GM18873 (cell line): ENCODE results near the gene GTF2IRD1.
"Not testable (repeated sequence)": the region's sequence is repeated elsewhere in the genome, so short reads cannot be mapped to it uniquely, and the experiment has no call there.

Experiments used
- ATAC-seq: cut with Tn5 transposase; IDR thresholded peaks from one replicate; pipeline ENCODE4 v1.9.1; 2021; ENCODE audit warnings: mild to moderate bottlenecking, moderate library complexity, moderate number of reproducible peaks; ENCODE audit not compliant: unreplicated experiment, low FRiP score

Gene GTF2IRD1

DNA sequence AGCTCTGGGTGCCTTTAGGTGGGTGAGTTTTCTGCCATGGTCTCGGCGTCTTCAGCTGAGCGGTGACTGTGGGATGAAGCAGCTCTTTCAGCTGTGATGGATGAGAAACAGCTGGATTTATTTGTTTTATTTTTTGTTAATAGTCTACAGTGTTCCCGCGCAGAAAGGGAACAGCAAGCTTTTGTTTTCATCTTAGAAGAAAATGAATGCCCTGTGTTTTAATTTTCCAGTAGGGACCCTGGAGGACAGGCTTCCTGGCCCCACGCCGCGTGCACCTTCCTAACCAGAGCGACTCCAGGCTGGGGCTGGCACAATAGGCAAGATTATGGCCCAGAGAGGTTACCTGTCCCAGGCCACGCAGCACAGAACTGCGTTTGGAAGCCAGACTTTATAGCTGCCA is 57.6 kb downstream of the GTF2IRD1 start:
- no peak for ATAC-seq

DNA sequence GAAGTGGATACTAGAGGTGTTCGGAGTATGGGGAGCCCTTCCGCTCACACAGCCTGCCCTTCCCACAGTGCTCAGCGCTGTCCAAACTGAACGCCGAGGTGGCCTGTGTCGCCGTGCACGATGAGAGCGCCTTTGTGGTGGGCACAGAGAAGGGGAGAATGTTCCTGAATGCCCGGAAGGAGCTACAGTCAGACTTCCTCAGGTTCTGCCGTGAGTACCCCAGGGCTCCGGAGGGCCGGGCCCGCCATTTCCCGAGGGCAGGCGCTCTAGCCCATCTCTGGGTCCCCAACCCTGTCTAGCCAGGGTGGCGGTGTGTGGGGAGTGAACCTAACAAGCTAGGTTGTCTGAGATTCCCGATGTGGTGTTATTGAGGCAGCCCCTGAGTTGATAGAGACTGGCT is 59.1 kb downstream of the GTF2IRD1 start:
- no peak for ATAC-seq

DNA sequence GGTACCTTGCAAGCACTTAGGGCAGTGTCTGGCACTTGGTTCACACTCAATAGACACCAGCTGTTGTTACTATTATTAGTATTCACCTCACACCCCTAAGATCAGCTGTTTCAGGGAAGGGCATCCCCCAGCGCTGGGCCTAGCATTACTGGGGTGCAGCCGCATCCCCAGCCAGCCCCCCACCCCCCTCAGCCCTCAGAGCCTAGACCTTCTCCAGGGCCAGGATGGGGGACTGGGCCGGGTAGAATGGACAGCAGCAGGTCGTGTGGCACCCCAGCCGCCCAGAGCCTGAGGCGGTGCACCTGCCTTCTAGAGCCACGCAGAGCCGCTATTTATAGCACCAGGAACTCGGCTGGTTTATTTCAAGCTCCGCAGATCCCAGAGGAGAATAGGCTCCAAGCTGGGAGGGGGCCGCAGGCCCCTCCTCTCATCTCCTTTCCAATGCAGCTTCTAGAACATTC is 60.5 kb downstream of the GTF2IRD1 start:
- ATAC-seq, result no peak

DNA sequence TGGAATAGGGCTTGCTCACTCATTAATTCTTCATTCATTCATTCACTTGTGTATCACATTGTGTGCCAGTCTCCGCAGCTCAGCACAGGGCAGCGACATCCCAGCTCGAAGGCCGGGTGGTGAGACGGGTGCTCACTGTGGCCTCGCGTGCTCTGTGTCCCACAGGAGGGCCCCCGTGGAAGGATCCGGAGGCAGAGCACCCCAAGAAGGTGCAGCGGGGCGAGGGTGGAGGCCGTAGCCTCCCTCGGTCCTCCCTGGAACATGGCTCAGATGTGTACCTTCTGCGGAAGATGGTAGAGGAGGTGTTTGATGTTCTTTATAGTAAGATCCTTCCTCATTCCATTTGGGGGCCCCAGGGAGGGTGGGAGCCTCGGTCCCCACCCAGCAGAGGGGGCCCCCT is 61.6 kb downstream of the GTF2IRD1 start:
- no peak for ATAC-seq

DNA sequence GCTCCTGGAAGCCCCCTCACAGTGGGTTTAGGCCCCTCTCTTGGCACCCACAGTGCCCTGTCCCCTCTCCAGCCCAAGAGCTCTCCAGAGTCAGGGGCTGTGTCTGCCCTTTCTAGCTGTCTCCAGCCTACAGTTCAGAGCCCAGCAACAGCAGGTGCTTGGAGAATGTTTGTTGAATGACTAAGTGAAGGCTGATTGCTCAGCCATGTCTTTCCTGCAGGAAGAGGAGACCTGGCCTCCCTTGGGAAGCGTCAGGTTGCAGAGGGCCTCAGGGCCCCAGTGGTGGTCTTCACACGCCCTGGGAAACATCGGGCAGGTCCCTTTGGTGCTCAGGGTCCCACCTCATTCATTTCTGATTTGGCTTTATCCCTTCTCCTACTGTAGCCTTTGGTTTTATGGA is 62.5 kb downstream of the GTF2IRD1 start:
- ATAC-seq, result no peak

DNA sequence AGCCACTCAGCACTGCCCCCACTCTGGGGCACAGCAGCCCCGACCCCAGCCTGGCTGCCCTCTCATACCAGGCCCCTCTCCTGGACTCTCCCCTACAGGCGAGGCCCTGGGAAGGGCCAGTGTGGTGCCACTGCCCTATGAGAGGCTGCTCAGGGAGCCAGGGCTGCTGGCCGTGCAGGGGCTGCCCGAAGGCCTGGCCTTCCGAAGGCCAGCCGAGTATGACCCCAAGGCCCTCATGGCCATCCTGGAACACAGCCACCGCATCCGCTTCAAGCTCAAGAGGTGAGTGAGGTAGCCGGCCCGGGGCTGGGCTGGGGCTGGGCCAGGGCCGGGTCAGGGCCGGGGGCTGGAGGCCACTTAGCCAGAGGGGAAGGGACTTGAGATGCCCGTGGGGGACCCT is 64.3 kb downstream of the GTF2IRD1 start:
- no peak for ATAC-seq

DNA sequence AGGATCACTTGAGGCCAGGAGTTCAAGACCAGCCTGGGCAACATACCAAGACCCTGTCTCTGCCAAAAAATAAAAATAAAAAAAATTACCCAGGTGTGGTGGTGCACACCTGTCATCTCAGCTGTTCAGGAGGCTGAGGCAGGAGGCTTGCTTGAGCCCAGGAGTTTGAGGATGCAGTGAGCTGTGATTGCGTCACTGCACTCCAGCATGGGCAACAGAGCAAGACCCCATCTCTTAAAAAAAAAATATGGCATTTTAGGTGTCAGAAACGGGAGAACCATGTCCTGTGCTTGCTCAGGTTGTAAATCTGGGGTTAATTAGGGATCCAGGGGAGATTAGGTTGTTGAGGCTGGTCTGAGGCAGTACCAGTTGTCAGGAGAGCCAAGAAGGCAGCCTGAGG is 64.9 kb downstream of the GTF2IRD1 start:
- no peak for ATAC-seq

DNA sequence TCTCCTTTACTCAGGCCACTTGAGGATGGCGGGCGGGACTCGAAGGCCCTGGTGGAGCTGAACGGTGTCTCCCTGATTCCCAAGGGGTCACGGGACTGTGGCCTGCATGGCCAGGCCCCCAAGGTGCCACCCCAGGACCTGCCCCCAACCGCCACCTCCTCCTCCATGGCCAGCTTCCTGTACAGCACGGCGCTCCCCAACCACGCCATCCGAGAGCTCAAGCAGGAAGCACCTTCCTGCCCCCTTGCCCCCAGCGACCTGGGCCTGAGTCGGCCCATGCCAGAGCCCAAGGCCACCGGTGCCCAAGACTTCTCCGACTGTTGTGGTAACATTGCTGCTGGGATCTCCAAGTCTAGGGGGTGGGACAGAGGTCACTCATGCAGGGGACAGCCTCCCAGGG is 65.7 kb downstream of the GTF2IRD1 start:
- no peak for ATAC-seq

DNA sequence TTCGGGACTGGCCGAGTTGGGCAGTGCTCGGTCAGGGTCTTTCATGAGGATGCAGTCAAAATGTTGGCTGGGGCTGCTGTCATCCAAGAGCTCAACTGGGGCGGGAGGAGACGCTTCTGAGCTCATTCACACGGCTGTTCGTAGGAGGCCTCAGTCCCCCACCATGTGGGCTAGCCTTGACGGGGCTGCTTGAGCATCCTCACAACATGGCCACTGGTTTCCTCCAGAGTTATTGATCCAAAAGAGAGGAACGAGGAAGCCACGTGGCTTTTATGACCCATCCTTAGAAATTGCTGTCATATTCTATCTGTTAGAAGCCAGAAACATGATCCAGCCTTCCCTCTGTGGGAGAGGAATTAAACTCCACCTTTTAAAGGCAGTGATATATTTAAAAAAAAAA is 68.1 kb downstream of the GTF2IRD1 start:
- ATAC-seq, result no peak

DNA sequence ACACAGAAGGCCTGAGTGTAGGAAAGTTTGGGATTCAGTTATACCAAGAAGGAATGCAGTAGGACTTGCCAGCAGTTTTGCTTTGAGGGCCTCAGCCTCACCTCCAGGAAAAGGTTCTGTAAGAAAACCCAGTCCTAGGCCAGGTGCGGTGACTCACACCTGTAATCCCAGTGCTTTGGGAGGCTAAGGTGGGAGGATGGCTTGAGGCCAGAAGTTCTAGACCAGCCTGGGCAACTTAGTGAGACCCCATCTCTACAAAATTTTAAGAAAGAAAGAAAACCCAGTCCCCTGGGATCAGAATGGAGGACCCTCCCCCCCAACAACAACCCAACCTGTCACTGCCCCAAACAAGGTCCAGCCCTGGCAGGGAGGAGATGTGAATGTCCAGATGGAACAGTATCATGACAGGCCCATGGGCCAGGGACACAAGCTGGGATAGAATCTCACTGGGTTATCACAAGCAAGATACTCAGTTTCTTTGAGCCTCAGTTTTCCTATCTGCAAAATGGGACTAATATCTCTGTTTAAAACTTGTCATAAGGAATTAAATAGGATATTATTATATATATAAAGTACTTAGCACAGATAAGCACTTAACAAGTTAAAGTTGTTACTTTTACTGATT is 68.7 kb downstream of the GTF2IRD1 start:
- ATAC-seq, result no peak

DNA sequence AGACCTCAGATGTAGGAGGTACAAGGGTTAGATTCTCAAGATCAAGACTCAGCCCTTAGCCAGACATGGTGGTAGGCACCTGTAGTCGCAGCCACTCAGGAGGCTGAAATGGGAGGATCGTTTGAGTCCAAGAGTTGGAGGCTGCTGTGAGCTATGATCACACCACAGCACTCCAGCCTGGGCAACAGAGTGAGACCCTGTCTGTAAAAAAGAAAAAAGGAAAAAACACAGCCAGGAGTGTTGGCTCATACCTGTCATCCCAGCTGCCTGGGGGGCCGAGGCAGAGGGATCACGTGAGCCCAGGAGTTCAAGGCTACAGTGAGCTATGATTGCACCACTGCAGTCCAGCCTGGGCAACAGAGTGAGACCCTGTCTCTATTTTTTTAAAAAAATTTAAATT is 69.3 kb downstream of the GTF2IRD1 start:
- no peak for ATAC-seq

DNA sequence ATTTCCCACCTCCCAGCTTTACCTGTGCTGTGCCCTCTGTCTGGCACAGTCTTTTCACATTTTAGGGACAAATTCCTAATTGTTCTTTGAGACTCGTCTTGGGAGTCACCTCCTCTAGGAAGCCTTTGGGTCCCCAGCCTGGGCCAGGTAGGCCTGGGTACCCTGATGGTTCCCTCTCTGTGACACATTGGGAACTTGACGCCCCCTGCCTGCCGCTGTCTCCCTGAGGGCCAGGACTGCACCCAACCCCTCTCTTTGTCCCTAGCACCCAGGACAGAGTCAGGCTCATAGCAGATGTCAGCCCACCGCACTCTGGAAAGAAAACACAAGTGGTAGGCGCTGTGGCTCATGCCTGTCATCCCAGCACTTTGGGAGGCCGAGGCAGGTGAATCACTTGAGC is 71.4 kb downstream of the GTF2IRD1 start:
- no peak for ATAC-seq

DNA sequence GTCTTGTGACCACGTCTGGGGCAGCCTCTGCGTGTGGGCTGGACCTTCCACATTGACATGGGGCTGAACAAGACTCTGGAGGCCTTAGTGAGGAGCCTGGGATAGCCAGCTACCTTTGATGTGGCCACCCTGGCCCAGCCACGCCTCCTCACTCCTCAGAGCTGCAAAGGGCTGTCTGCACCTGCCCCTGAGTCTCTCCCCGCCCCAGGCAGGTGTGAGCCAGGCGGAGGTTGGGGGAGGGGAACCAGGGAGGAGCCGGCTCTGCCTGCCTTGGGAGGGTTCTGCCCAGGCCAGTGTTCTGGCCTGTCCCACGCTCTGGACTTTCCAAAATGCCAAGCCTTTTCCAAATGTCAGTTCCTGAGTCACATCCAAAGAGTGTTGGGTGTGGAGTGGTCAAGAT is 72.2 kb downstream of the GTF2IRD1 start:
- no peak for ATAC-seq

DNA sequence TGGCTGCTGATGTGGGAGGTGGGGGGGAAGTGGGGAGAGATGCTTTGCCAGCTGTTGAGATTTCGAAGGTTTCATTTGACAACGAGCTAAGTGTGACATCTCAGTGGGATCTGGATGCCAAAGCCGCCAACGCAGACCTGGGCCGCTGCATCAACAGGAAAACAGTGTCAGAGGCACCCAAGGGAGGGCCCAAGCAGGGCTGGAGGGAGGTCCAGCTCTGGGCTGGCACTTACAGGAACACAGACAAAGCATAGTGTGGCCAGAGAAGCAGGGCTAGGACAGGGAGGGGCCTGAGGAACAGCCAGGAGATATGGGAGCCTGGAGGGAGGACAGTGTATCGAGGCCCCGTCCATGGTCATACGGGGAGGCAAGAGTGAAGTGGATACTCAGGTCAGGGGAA is 73.1 kb downstream of the GTF2IRD1 start:
- no peak for ATAC-seq

DNA sequence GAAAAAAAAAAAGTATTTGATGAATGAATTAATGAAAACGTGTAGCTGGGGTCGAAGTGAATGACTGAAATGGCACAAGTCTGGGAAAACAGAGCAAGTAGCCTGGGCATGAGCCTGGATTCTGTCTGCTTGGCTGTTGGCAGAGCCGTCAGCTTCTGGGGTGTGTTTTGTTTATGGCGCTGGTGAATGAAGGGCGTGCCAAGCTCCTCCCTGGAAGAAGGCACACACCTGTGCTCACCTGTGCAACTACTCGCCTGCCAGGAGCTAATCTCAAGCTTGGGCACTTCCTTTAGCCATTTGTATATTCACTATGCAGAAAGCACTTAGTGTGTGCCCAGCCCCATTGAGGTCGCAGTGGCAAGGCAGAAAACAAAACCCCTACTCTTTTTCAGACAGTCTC is 74.1 kb downstream of the GTF2IRD1 start:
- no peak for ATAC-seq

DNA sequence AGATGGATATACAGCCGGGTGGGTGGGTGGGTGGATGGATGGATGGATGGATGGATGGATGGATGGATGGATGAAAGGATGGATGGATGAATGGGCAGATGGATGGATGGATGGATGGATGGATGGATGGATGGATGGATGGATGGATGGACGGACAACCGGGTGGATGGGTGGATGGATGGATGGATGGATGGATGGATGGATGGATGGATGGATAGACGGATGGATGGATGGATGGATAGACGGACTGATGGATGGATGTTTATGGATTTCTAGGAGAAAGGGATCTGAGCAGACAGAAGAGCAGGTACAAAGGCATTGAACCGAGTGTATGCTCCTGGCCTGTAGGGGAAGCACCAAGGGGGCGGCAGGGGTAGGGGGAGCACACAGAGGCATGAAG is 75.1 kb downstream of the GTF2IRD1 start:
- ATAC-seq, result not testable (repeated sequence)

DNA sequence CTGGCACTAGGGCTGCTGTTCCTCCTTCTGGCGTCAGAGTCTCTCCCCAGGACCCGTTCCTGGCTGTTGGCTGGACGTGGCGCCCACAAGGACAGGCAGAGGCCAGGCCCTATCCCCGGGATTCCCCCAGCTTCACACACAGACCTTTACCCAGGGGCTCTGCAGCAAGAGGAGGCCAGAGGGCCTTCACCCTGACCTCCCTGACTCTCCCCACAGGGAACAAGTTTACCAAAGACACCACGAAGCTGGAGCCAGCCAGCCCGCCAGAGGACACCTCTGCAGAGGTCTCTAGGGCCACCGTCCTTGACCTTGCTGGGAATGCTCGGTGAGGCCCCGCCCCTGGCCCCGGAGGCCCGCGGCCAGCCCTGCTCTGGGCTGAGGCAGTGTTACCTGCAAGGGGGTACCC is 82.2 kb downstream of the GTF2IRD1 start:
- no peak for ATAC-seq

DNA sequence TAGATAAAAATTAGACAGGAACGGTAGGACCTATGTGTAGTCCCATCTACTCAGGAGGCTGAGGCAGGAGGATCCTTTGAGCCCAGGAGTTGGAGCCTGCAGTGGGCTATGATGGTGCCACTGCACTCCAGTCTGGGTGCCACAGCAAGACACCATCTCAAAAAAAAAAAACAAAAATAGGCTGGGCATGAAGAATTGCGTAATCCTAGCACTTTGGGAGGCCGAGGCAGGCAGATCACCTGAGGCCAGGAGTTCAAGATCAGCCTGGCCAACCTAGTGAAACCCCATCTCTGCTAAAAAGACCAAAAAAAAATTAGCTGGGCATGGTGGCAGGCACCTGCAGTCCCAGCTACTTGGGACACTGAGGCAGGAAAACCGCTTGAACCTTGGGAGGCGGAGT is 88.2 kb downstream of the GTF2IRD1 start:
- not testable (repeated sequence) for ATAC-seq

DNA sequence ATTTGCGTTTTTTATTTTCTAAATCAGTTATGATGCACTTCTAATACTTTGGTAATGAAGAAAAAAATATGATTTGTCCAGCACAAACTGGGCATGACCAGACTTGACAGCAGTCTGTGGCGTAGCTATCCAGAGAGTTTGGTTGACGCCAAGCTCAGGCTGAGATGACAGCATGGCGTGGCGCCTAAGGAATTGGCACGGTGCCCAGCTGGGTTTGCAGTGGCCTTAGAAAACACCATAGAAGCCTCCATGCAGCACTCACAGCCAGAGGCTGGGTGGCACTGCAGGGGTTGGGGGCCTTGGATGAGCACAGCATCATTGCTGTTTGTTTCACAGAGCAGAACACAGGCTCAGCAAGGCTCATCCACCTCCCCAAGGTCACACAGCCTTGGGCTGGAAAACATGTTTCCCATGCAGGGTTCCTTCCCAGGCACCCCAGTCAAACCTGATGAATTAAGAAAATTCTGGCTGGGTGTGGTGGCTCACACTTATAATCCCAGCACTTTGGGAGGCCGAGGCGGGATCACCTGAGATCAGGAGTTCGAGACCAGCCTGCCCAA is 88.9 kb downstream of the GTF2IRD1 start:
- ATAC-seq, result no peak

DNA sequence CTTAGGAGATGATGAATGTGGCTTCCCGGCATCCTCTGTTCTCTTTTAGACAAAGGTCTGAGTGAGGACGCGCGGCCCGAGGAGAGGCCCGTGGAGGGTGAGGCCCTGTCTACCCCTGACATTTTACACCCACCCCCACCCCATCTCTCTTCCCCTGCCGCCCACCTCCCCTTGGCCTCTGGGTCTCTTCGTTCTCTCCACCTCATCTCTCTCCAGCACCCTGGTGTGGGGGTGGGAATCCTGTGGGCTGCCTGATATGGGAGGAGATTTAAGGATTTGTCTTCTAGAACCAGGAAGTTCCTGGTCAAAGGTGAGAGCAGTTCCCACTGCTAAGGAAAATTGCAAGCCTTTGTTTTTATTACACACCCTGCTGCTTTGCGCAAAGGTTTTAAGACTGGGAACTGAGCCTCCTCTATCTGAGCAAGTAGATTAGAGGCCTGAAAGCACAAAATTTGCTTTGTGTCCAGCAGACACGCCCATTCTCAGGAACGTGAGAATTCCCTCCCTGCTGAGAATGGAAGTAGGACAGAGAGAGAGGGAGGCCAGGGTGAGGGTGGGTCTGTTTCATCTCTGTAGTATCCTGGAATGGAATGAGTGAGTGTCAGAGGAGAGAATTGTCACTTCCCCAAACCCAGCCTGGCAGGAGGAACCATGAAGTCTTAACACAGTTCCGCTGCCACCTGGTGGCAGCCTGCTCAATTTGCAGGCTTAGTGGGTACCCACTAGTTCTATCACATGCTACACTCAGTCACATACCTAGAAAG is 91.2 kb downstream of the GTF2IRD1 start:
- ATAC-seq, result no peak

DNA sequence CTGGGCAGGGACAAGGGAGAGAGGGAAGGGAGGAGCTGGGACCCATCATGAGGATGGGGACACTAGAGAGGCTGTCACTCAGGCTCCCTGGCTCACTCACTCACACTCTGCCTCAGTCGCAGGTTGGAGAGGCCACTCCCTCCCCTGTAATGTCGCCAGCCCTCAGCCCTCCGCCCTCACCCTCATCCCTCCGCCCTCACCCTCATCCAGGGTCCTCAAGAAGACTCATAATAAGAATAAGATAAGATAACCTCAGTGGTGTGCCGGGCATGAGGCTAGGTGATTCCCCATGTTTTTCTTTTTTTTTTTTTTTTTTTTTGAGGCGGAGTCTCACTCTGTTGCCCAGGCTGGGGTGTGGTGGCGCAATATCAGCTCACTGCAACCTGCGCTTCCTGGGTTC is 92.2 kb downstream of the GTF2IRD1 start:
- no peak for ATAC-seq

DNA sequence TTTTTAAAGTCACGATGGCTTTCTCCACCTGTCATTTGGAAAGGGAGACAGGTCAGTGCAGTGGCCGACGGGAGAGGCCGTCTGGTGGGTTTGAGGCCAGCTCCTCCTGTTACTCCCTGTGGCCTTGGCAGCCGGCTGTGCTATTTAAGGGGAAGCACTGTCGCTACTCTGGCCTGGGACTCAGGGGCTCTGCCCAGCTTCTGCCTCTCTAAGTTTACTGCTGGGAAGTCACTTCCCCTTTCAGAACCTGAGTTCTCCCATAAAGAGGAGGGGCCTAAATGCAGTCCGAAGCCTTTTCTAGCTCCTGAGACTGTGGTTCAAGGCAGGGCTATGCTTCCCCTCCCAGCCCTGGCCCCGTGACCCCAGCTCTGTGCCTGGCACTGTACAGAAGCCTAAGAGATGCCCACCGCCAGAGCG is 99.9 kb downstream of the GTF2IRD1 start:
- ATAC-seq, result not testable (repeated sequence)
